ENCODE data around the gene MAZ.

The MAZ gene

GRCh38 chr16:29858149-29858849 lies 52.0 kb downstream of the MAZ start:
- DNase-seq, result no peak

DNA sequence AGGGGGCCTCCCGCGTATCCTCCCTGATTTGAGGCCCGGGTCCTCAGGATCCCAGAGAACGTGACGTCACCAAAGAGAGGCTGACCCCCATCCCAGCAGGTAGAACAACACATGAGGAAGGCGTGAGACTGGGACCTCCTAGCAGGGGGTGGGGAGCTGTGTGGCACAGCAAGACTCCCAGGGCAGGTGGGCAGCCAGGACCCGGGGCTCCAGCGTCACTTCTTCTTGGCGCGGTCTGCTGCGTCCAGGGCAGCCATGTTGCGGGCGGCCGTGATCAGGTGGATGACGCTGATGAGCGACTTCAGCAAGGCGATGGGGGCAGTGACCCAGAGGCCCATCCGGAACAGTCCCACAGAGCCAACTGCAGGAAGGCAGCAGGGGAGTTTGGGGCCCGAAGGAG lies 52.6 kb downstream of the MAZ start:
- DNase-seq, result no peak

DNA sequence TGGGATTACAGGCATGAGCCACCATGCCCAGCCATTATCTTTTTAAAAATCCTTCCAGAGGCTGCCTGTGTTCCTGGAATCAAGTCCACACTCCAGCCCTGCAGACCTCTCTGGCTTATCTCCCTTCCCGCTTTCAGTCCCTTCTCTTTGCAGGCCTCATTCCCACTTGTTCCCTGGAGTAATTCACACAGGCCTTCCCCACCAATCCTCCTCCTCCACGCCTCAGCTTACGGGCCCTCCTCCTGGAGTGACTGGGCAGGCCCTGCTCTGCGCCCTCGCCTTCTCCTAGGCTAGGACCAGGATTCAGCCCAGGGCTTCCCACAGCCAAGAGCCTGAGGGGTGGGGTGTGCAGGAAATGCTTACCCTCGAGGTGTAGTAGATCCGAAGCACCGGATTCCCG lies 53.9 kb downstream of the MAZ start:
- no peak for DNase-seq
